GM19099 (cell line): ENCODE data around the gene PPP1R3A.

Experiments
- POLR2A ChIP-seq: IDR thresholded peaks from 3 replicates; pipeline ENCODE4 v1.6.1; 2011; ENCODE audit warnings: low read depth; ENCODE audit not compliant: insufficient read length; ENCODE audit errors: extremely low read depth

Gene PPP1R3A

GRCh38 chr7:113828581-113828980 is 90.2 kb downstream of the PPP1R3A start:
- TF ChIP-seq POLR2A = no peak
